ENCODE measurements around the gene SPATA9. TPM values are rescaled to one million over a fixed set of nuclear protein-coding genes. Genes with fewer than 3 reads are reported as not detected.

SPATA9 gene
- total and polyA plus RNA-seq, 2 of the 13 experiments (the other 11 are each of a cell fraction or from before 2014, with no cell fraction given): not detected

DNA sequence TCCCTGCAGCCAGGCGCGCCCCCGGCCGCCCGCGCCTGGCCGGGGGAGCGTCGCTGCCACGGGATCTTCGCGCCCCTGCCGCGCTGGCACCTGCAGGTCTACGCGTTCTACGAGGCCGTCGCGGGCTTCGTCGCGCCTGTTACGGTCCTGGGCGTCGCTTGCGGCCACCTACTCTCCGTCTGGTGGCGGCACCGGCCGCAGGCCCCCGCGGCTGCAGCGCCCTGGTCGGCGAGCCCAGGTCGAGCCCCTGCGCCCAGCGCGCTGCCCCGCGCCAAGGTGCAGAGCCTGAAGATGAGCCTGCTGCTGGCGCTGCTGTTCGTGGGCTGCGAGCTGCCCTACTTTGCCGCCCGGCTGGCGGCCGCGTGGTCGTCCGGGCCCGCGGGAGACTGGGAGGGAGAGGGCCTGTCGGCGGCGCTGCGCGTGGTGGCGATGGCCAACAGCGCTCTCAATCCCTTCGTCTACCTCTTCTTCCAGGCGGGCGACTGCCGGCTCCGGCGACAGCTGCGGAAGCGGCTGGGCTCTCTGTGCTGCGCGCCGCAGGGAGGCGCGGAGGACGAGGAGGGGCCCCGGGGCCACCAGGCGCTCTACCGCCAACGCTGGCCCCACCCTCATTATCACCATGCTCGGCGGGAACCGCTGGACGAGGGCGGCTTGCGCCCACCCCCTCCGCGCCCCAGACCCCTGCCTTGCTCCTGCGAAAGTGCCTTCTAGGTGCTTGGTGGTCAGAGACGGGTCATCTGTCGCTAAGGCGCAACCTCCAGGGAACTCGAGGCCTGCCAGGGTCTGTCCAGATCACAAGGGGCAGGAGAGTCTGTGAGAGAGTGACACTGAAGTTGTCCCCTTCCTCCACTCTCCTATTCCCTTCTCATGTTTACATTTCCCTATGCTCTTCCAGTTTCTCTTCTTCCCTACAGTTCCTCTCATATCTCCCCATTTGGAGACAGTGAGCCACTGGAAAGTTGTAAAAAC lies 61.6 kb downstream of the SPATA9 start (continued):
- TF ChIP-seq KDM2A (CRISPR knock-in tag; IDR thresholded peaks at IDR 0.05; ENCODE audit: borderline replicate concordance, low read depth) (no peak; the same call in 1 of the 2 replicates), ZNF7 (CRISPR knock-in tag; IDR thresholded peaks at IDR 0.05) (no peak), POLR2A (IDR thresholded peaks at IDR 0.05; ENCODE audit: insufficient read depth in 1 of 2, low read depth in 2 of 2, low read length in 2 of 2) (no peak), ZNF160 (CRISPR knock-in tag; IDR thresholded peaks at IDR 0.05) (0 out of 2 replicates have a peak, but pooled peaks have one; percentile 43), ZNF746 (CRISPR knock-in tag; IDR thresholded peaks at IDR 0.05) (0 out of 2 replicates have a peak, but pooled peaks have one; percentile 15), RCOR2 (CRISPR knock-in tag; IDR thresholded peaks at IDR 0.05) (no peak), NFIC (IDR thresholded peaks at IDR 0.05; ENCODE audit: low read length) (no peak), SIX4 (CRISPR knock-in tag; IDR thresholded peaks at IDR 0.05) (no peak), HOXA5 (CRISPR knock-in tag; IDR thresholded peaks at IDR 0.05) (peak; percentile 40; the same call in 1 of the 2 replicates), ZNF207 (IDR thresholded peaks at IDR 0.05; ENCODE audit: borderline replicate concordance) (no peak), ZNF10 (CRISPR knock-in tag; IDR thresholded peaks at IDR 0.05; ENCODE audit: borderline replicate concordance, low read depth) (no peak), ZFP36 (IDR thresholded peaks at IDR 0.05; ENCODE audit: borderline replicate concordance, low read depth, low read length, partially characterized antibody) (no peak), EHMT2 (IDR thresholded peaks at IDR 0.05; ENCODE audit: borderline replicate concordance, low read depth, low read length) (no peak), ZNF737 (CRISPR knock-in tag; IDR thresholded peaks at IDR 0.05; ENCODE audit: borderline replicate concordance) (no peak)
- TF ChIP-seq, protein P1, sequence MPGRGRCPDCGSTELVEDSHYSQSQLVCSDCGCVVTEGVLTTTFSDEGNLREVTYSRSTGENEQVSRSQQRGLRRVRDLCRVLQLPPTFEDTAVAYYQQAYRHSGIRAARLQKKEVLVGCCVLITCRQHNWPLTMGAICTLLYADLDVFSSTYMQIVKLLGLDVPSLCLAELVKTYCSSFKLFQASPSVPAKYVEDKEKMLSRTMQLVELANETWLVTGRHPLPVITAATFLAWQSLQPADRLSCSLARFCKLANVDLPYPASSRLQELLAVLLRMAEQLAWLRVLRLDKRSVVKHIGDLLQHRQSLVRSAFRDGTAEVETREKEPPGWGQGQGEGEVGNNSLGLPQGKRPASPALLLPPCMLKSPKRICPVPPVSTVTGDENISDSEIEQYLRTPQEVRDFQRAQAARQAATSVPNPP (CRISPR knock-in tag; IDR thresholded peaks at IDR 0.05): no peak
- TF ChIP-seq, protein P2, sequence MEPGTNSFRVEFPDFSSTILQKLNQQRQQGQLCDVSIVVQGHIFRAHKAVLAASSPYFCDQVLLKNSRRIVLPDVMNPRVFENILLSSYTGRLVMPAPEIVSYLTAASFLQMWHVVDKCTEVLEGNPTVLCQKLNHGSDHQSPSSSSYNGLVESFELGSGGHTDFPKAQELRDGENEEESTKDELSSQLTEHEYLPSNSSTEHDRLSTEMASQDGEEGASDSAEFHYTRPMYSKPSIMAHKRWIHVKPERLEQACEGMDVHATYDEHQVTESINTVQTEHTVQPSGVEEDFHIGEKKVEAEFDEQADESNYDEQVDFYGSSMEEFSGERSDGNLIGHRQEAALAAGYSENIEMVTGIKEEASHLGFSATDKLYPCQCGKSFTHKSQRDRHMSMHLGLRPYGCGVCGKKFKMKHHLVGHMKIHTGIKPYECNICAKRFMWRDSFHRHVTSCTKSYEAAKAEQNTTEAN (CRISPR knock-in tag; conservative IDR thresholded peaks at IDR 0.05): no peak
- TF ChIP-seq, protein P3, sequence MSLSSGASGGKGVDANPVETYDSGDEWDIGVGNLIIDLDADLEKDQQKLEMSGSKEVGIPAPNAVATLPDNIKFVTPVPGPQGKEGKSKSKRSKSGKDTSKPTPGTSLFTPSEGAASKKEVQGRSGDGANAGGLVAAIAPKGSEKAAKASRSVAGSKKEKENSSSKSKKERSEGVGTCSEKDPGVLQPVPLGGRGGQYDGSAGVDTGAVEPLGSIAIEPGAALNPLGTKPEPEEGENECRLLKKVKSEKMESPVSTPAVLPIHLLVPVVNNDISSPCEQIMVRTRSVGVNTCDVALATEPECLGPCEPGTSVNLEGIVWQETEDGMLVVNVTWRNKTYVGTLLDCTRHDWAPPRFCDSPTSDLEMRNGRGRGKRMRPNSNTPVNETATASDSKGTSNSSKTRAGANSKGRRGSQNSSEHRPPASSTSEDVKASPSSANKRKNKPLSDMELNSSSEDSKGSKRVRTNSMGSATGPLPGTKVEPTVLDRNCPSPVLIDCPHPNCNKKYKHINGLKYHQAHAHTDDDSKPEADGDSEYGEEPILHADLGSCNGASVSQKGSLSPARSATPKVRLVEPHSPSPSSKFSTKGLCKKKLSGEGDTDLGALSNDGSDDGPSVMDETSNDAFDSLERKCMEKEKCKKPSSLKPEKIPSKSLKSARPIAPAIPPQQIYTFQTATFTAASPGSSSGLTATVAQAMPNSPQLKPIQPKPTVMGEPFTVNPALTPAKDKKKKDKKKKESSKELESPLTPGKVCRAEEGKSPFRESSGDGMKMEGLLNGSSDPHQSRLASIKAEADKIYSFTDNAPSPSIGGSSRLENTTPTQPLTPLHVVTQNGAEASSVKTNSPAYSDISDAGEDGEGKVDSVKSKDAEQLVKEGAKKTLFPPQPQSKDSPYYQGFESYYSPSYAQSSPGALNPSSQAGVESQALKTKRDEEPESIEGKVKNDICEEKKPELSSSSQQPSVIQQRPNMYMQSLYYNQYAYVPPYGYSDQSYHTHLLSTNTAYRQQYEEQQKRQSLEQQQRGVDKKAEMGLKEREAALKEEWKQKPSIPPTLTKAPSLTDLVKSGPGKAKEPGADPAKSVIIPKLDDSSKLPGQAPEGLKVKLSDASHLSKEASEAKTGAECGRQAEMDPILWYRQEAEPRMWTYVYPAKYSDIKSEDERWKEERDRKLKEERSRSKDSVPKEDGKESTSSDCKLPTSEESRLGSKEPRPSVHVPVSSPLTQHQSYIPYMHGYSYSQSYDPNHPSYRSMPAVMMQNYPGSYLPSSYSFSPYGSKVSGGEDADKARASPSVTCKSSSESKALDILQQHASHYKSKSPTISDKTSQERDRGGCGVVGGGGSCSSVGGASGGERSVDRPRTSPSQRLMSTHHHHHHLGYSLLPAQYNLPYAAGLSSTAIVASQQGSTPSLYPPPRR (CRISPR knock-in tag; IDR thresholded peaks at IDR 0.05; ENCODE audit: borderline replicate concordance): no peak
- TF ChIP-seq, protein P4, sequence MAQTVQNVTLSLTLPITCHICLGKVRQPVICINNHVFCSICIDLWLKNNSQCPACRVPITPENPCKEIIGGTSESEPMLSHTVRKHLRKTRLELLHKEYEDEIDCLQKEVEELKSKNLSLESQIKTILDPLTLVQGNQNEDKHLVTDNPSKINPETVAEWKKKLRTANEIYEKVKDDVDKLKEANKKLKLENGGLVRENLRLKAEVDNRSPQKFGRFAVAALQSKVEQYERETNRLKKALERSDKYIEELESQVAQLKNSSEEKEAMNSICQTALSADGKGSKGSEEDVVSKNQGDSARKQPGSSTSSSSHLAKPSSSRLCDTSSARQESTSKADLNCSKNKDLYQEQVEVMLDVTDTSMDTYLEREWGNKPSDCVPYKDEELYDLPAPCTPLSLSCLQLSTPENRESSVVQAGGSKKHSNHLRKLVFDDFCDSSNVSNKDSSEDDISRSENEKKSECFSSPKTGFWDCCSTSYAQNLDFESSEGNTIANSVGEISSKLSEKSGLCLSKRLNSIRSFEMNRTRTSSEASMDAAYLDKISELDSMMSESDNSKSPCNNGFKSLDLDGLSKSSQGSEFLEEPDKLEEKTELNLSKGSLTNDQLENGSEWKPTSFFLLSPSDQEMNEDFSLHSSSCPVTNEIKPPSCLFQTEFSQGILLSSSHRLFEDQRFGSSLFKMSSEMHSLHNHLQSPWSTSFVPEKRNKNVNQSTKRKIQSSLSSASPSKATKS (CRISPR knock-in tag; IDR thresholded peaks at IDR 0.05): no peak
